Measurements from ENCODE around the gene ACP7.

- no peak for TF ChIP-seq POLR2A (IDR thresholded peaks at IDR 0.05)
- TF ChIP-seq, protein P1, sequence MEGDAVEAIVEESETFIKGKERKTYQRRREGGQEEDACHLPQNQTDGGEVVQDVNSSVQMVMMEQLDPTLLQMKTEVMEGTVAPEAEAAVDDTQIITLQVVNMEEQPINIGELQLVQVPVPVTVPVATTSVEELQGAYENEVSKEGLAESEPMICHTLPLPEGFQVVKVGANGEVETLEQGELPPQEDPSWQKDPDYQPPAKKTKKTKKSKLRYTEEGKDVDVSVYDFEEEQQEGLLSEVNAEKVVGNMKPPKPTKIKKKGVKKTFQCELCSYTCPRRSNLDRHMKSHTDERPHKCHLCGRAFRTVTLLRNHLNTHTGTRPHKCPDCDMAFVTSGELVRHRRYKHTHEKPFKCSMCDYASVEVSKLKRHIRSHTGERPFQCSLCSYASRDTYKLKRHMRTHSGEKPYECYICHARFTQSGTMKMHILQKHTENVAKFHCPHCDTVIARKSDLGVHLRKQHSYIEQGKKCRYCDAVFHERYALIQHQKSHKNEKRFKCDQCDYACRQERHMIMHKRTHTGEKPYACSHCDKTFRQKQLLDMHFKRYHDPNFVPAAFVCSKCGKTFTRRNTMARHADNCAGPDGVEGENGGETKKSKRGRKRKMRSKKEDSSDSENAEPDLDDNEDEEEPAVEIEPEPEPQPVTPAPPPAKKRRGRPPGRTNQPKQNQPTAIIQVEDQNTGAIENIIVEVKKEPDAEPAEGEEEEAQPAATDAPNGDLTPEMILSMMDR (IDR thresholded peaks at IDR 0.05): no peak
Measured at GRCh38 chr19:39146686-39147450, 62.7 kb downstream of the ACP7 start.

Data from adrenal gland (tissue), 5 donors.